Naive thymus-derived CD4-positive, alpha-beta T cell (primary cell): ENCODE results near the gene MSL2. TPM values are rescaled to one million over a fixed set of nuclear protein-coding genes. Genes with fewer than 3 reads are reported as not detected.

ENCODE experiments used
- ATAC-seq: fragments of 150-1000 bp; cut with Tn5 transposase; 2 replicates; pipeline ENCODE4 v1.10.0; 2021; ENCODE audit warnings: mild to moderate bottlenecking, moderate library complexity
- CTCF ChIA-PET: fragments of 350-600 bp; sonication (Branson Sonifier 250); formaldehyde crosslinking; loops from one replicate; lab custom pipeline; 2021; ENCODE audit warnings: antibody characterized with exemption; lab: Charles Lee
- POLR2A ChIA-PET: fragments of 350-600 bp; sonication (Branson Sonifier 250); formaldehyde crosslinking; loops from one replicate; lab custom pipeline; 2021; ENCODE audit warnings: antibody characterized with exemption, inconsistent platforms; lab: Charles Lee
- DNase-seq, 9 donors: peaks; one replicate each; pipeline versions ENCODE4 v3.0.0 to v3.0.0-alpha.2; 2020 to 2022; ENCODE audit warnings: mixed read lengths in 1 of 9
- H3K27ac ChIP-seq: one replicate; pipeline ENCODE4 v1.7.0; 2013; ENCODE audit warnings: mild to moderate bottlenecking, low read depth, low read length, moderate library complexity
- H3K27me3 ChIP-seq, 2 donors: one replicate each; pipeline ENCODE4 v1.7.0; 2013; ENCODE audit warnings: low read length in 2 of 2, mild to moderate bottlenecking in 2 of 2, moderate library complexity in 2 of 2; ENCODE audit not compliant: control insufficient read depth in 2 of 2, insufficient read depth in 2 of 2
- H3K36me3 ChIP-seq, 3 experiments: 1 replicate in 2 of 3; 2 replicates in 1 of 3; pipeline ENCODE4 v1.7.0; 2013; ENCODE audit warnings: low read length in 3 of 3, mild to moderate bottlenecking in 3 of 3, moderate library complexity in 1 of 3; ENCODE audit not compliant: insufficient read depth in 3 of 3, control insufficient read depth in 2 of 3
- H3K4me1 ChIP-seq, 2 donors: one replicate each; pipeline ENCODE4 v1.7.0; 2013; ENCODE audit warnings: low read length in 2 of 2, mild to moderate bottlenecking in 2 of 2, moderate library complexity in 1 of 2; ENCODE audit not compliant: control insufficient read depth in 2 of 2, insufficient read depth in 2 of 2
- H3K4me3 ChIP-seq: 2 replicates; pipeline ENCODE4 v1.7.0; 2013; ENCODE audit warnings: mild to moderate bottlenecking, low read length
- H3K9me3 ChIP-seq, 3 experiments: 1 replicate in 2 of 3; 2 replicates in 1 of 3; pipeline ENCODE4 v1.7.0; 2013; ENCODE audit warnings: low read length in 3 of 3; ENCODE audit not compliant: control insufficient read depth in 2 of 3
- H3K27ac Mint-ChIP-seq, 9 donors: one replicate each; pipeline ENCODE4 v1.8.0; 2020 to 2022; ENCODE audit warnings: mixed read lengths in 9 of 9, mild to moderate bottlenecking in 8 of 9, moderate library complexity in 5 of 9, inconsistent platforms in 2 of 9
- H3K27me3 Mint-ChIP-seq, 5 donors: one replicate each; pipeline ENCODE4 v1.8.0; 2021 to 2022; ENCODE audit warnings: mixed read lengths in 5 of 5, mild to moderate bottlenecking in 1 of 5
- H3K36me3 Mint-ChIP-seq, 5 donors: one replicate each; pipeline ENCODE4 v1.8.0; 2020 to 2022; ENCODE audit warnings: mixed read lengths in 5 of 5, mild to moderate bottlenecking in 3 of 5, inconsistent platforms in 1 of 5
- H3K4me1 Mint-ChIP-seq, 7 donors: one replicate each; pipeline ENCODE4 v1.8.0; 2020 to 2022; ENCODE audit warnings: mixed read lengths in 7 of 7, mild to moderate bottlenecking in 3 of 7, inconsistent platforms in 1 of 7
- H3K4me3 Mint-ChIP-seq, 10 donors: one replicate each; pipeline ENCODE4 v1.8.0; 2020 to 2022; ENCODE audit warnings: mild to moderate bottlenecking in 10 of 10, mixed read lengths in 10 of 10, moderate library complexity in 6 of 10, inconsistent platforms in 2 of 10
- H3K9me3 Mint-ChIP-seq, 11 donors: one replicate each; pipeline ENCODE4 v1.8.0; 2020 to 2022; ENCODE audit warnings: mixed read lengths in 11 of 11, mild to moderate bottlenecking in 4 of 11, inconsistent platforms in 1 of 11, moderate library complexity in 1 of 11
- intact Hi-C, 2 donors: fragments of 100-400 bp; cut with micrococcal nuclease; formaldehyde crosslinking; loops; one replicate each; pipeline ENCODE4 v1.15.1; 2023
- polyA plus RNA-seq, 2 donors: library from polyadenylated mRNA; unstranded; fragments of 300-500 nt; fragmentation: Illumina TruSeq; gene quantifications; one replicate each; pipeline ENCODE4 v1.2.3, GENCODE V29; 2021
- total RNA-seq, 6 experiments: library from RNA in 5 of 6; stranded (reverse) in 5 of 6; gene quantifications; 1 replicate in 5 of 6; 2 replicates in 1 of 6; pipeline ENCODE4 v1.2.3 and lab custom pipeline; 2021 to 2026

Gene MSL2
- total RNA-seq, result 100 to 1,000 TPM in 3 of 5 experiments, 10 to 100 TPM in 2; 57.8 to 110 (median 107) TPM
- 10 to 100 TPM; 40.9 to 42.8 TPM for polyA plus RNA-seq
- 203 reads per million, percentile 93 among the genes with 10 or more reads in this experiment for total RNA-seq (lab: John Stamatoyannopoulos, UW)

DNA sequence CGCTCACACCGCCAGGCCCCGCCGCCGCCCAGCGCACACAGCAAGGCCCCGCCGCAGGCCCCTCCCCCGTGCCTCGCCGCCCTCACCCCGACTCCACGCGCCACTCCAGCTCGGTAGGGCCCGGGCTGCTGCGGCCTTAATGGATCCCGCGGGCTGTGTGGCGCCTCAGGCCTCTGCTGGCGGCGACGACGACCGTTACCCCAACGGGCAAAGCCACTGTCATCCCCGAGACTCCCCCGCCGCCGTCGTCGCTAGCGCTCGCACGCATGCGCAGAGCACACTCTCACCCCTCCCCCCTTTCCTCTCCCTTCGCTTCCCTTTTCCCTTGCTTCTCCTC, at the start of gene MSL2:
MSL2 (minus strand) TSS at position 272 of the 337 bp plus-strand sequence. CDS start 1,222 bp downstream, outside the sequence.
- H3K27me3 Mint-ChIP-seq, result peaks cover 0 to 7% (median 0%) of the 10 kb centered on the region in 5 donors
- ChIA-PET POLR2A (interaction anchor here (0.6 to 6.3 kb wide), 19 partner anchors 9 to 818 kb away, joined by 3 to 78 read pairs (median 4); partner anchors contain the start of genes NCK1, PCCB and STAG1), CTCF (interaction anchor here (0.5 to 2.5 kb wide), 8 partner anchors 50 to 818 kb away, joined by 3 to 8 read pairs (median 4); partner anchors contain the start of genes NCK1, PCCB and STAG1)
- ATAC-seq (peak; percentile 66), DNase-seq (no peak)
- H3K27ac Mint-ChIP-seq, result peak within 1 kb of the TSS; percentile 96 to 100 (median 99)
- peaks cover 0 to 14% (median 0%) of the 10 kb centered on the region in 3 experiments for H3K36me3 ChIP-seq
- peak within 1 kb of the TSS; percentile 94 for H3K27ac ChIP-seq
- peaks cover 21 to 42% (median 39%) of the 10 kb centered on the region in 7 donors for H3K4me1 Mint-ChIP-seq
- H3K9me3 ChIP-seq, result no peaks in the 10 kb centered on the region
- H3K36me3 Mint-ChIP-seq, result peaks cover 6 to 40% (median 13%) of the 10 kb centered on the region in 5 donors
- H3K9me3 Mint-ChIP-seq, result peaks cover 0 to 17% (median 0%) of the 10 kb centered on the region in 11 donors
- intact Hi-C loops, result loop anchor here (1.0 to 10.0 kb wide), 12 partner anchors 21 to 1989 kb away; partner anchors contain the start of genes NCK1 (in 2 of the 2), PCCB (in 2 of the 2), STAG1 (in 2 of the 2) and ANAPC13 (in 1 of the 2)
- peak within 1 kb of the TSS; percentile 91 to 99 (median 98) for H3K4me3 Mint-ChIP-seq
- peaks cover 11% of the 10 kb centered on the region in 2 donors for H3K4me1 ChIP-seq
- H3K27me3 ChIP-seq, result no peaks in the 10 kb centered on the region
- peak within 1 kb of the TSS; percentile 83 for H3K4me3 ChIP-seq

DNA sequence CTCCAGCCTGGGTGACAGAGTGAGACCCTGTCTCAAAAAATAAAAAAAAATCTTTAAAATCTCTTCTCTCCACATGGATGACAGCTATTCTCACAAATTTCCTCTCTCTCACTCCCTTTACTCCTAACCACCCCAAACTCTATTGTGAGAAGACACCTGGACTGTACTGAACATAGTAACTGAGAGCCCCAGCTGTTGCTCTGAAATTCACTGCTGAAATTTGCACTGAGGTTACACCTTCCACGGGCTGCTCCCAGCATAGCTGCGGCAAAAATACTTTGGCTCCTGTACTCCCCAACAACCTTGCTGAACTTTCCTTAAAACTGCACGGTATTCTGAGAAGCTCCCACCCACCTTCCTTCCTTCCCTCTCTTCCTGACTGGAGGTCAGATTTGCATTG, 49.6 kb upstream of the MSL2 start:
- ATAC-seq (no peak), DNase-seq (no peak)
- CTCF ChIA-PET, result no interaction called here
- no peak overlapping the region for H3K27ac Mint-ChIP-seq
- peaks cover 0 to 10% (median 3%) of the 10 kb centered on the region in 5 donors for H3K27me3 Mint-ChIP-seq
- no peak overlapping the region for H3K4me3 ChIP-seq
- H3K27me3 ChIP-seq, result no peaks in the 10 kb centered on the region
- no peak overlapping the region for H3K27ac ChIP-seq
- H3K4me1 Mint-ChIP-seq, result peaks cover 0 to 11% (median 8%) of the 10 kb centered on the region in 7 donors
- no peak overlapping the region for H3K4me3 Mint-ChIP-seq
- peaks cover 4 to 5% of the 10 kb centered on the region in 2 donors for H3K4me1 ChIP-seq
- no peaks in the 10 kb centered on the region for H3K36me3 ChIP-seq
- POLR2A ChIA-PET, result interaction anchor here (0.9 kb wide), 1 partner anchor 50 kb away, joined by 4 read pairs; the partner anchor contains the start of gene MSL2
- intact Hi-C loops, result no loop called here
- peaks cover 0 to 4% (median 0%) of the 10 kb centered on the region in 5 donors for H3K36me3 Mint-ChIP-seq
- H3K9me3 ChIP-seq, result no peaks in the 10 kb centered on the region
- H3K9me3 Mint-ChIP-seq, result peaks cover 0 to 2% (median 0%) of the 10 kb centered on the region in 11 donors

GRCh38 chr3:136239094-136239493, 43.0 kb upstream of the MSL2 start:
- H3K9me3 Mint-ChIP-seq, result peaks cover 0 to 2% (median 0%) of the 10 kb centered on the region in 11 donors
- H3K4me1 ChIP-seq, result no peaks in the 10 kb centered on the region
- no peak overlapping the region for H3K4me3 Mint-ChIP-seq
- H3K27ac ChIP-seq, result no peak overlapping the region
- H3K27me3 Mint-ChIP-seq, result peaks cover 0 to 32% (median 3%) of the 10 kb centered on the region in 5 donors
- DNase-seq, result no peak
- H3K36me3 ChIP-seq, result no peaks in the 10 kb centered on the region
- H3K36me3 Mint-ChIP-seq, result peaks cover 0 to 4% (median 0%) of the 10 kb centered on the region in 5 donors
- H3K4me3 ChIP-seq, result no peak overlapping the region
- CTCF ChIA-PET, result interaction anchor here (1.3 kb wide), 1 partner anchor 15 kb away, joined by 3 read pairs; no protein-coding TSS in a partner anchor
- no peak for ATAC-seq
- no peak overlapping the region for H3K27ac Mint-ChIP-seq
- no peaks in the 10 kb centered on the region for H3K9me3 ChIP-seq
- H3K27me3 ChIP-seq, result no peaks in the 10 kb centered on the region
- POLR2A ChIA-PET, result no interaction called here
- intact Hi-C loops, result no loop called here
- no peaks in the 10 kb centered on the region for H3K4me1 Mint-ChIP-seq

GRCh38 chr3:136237961-136238649, 42.0 kb upstream of the MSL2 start:
- CTCF ChIA-PET, result interaction anchor here (1.3 kb wide), 1 partner anchor 16 kb away, joined by 3 read pairs; no protein-coding TSS in a partner anchor
- POLR2A ChIA-PET, result no interaction called here
- no peaks in the 10 kb centered on the region for H3K4me1 ChIP-seq

GRCh38 chr3:136237103-136237502, 41.0 kb upstream of the MSL2 start:
- POLR2A ChIA-PET, result no interaction called here
- ATAC-seq (no peak), DNase-seq (no peak)
- no peaks in the 10 kb centered on the region for H3K4me1 Mint-ChIP-seq
- CTCF ChIA-PET, result no interaction called here
- H3K36me3 Mint-ChIP-seq, result no peaks in the 10 kb centered on the region
- H3K4me1 ChIP-seq, result no peaks in the 10 kb centered on the region
- H3K4me3 ChIP-seq, result no peak overlapping the region
- no peak overlapping the region for H3K4me3 Mint-ChIP-seq
- H3K27ac Mint-ChIP-seq, result no peak overlapping the region
- H3K9me3 ChIP-seq, result no peaks in the 10 kb centered on the region
- peaks cover 0 to 28% (median 4%) of the 10 kb centered on the region in 5 donors for H3K27me3 Mint-ChIP-seq
- H3K27me3 ChIP-seq, result no peaks in the 10 kb centered on the region
- intact Hi-C loops, result no loop called here
- peaks cover 0 to 2% (median 0%) of the 10 kb centered on the region in 11 donors for H3K9me3 Mint-ChIP-seq
- H3K36me3 ChIP-seq, result no peaks in the 10 kb centered on the region
- no peak overlapping the region for H3K27ac ChIP-seq

More at GRCh38 chr3:136237961-136238649, 42.0 kb upstream of the MSL2 start:
- H3K27ac Mint-ChIP-seq, result no peak overlapping the region
- Histone ChIP-seq H3K9me3 (no peaks in the 10 kb centered on the region), H3K36me3 (no peaks in the 10 kb centered on the region), H3K27me3 (no peaks in the 10 kb centered on the region), H3K4me3 (no peak overlapping the region), H3K27ac (no peak overlapping the region)
- DNase-seq (no peak), ATAC-seq (no peak)
- H3K4me1 Mint-ChIP-seq, result no peaks in the 10 kb centered on the region
- H3K4me3 Mint-ChIP-seq, result no peak overlapping the region
- intact Hi-C loops, result no loop called here
- H3K27me3 Mint-ChIP-seq, result peaks cover 0 to 29% (median 3%) of the 10 kb centered on the region in 5 donors
- H3K36me3 Mint-ChIP-seq, result peaks cover 0 to under 1% (median 0%) of the 10 kb centered on the region in 5 donors
- peaks cover 0 to 2% (median 0%) of the 10 kb centered on the region in 11 donors for H3K9me3 Mint-ChIP-seq

DNA sequence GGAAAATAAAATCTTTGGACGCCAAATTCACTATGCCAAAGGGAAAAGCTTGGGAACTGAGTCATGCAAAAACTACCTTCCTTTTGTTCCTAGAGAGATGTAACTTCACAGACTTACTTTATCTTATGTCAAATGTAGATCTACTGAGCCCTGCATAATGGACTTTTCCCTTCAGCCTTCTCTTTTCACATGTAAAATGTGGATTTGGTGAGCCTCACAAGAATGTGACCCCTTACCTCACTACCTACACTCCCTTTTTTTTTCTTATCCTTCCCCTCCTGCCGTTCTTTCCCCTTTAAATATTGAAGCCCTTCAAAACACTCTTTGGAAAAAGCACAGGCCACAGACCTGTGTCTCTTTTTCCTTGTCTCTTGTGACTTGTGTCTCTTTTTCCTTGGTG, 40.0 kb upstream of the MSL2 start:
- Mint-ChIP-seq H3K4me3 (no peak overlapping the region), H3K4me1 (no peaks in the 10 kb centered on the region), H3K27ac (no peak overlapping the region), H3K27me3 (peaks cover 0 to 27% (median 3%) of the 10 kb centered on the region in 5 donors), H3K36me3 (no peaks in the 10 kb centered on the region), H3K9me3 (peaks cover 0 to 2% (median 0%) of the 10 kb centered on the region in 11 donors)
- Histone ChIP-seq H3K27me3 (no peaks in the 10 kb centered on the region), H3K27ac (no peak overlapping the region), H3K36me3 (no peaks in the 10 kb centered on the region), H3K9me3 (no peaks in the 10 kb centered on the region), H3K4me3 (no peak overlapping the region), H3K4me1 (no peaks in the 10 kb centered on the region)
- POLR2A ChIA-PET, result no interaction called here
- CTCF ChIA-PET, result no interaction called here
- ATAC-seq, result no peak
- intact Hi-C loops, result no loop called here
- DNase-seq, result no peak
